NCI-H524 (cell line): ENCODE data around the gene FIG4.

Experiments used
- DNase-seq, 2 experiments: peaks; one replicate each; lab custom pipeline; 2025; lab: John Stamatoyannopoulos, UW

Gene FIG4

GRCh38 chr6:109690737-109691621 is at the start of gene FIG4, which contains the start of gene AK9:
FIG4 (plus strand) TSS chr6:109691296; CDS start chr6:109691436, 140 bp downstream.
AK9 (minus strand) TSS chr6:109691202; CDS start chr6:109675745, 15,457 bp downstream.
- DNase-seq: peak; percentile 91 to 95

GRCh38 chr6:109644131-109644530 is 47.0 kb upstream of the FIG4 start:
- DNase-seq: no peak

- DNase-seq: no peak
Observed at GRCh38 chr6:109653264-109653663, 37.8 kb upstream of the FIG4 start.

GRCh38 chr6:109655761-109656262 is 35.3 kb upstream of the FIG4 start:
- DNase-seq: no peak

- no peak for DNase-seq
Observed at GRCh38 chr6:109660526-109661320, 30.4 kb upstream of the FIG4 start.

GRCh38 chr6:109662192-109662591 is 28.9 kb upstream of the FIG4 start:
- no peak for DNase-seq

GRCh38 chr6:109669811-109670210 is 21.3 kb upstream of the FIG4 start:
- DNase-seq: no peak

GRCh38 chr6:109671733-109672132 is 19.4 kb upstream of the FIG4 start:
- no peak for DNase-seq

- DNase-seq: no peak
Observed at GRCh38 chr6:109672175-109672574, 18.9 kb upstream of the FIG4 start.

- DNase-seq: no peak
Observed at GRCh38 chr6:109672839-109673238, 18.3 kb upstream of the FIG4 start.

GRCh38 chr6:109676724-109677123 is 14.4 kb upstream of the FIG4 start:
- DNase-seq: no peak

GRCh38 chr6:109678240-109678639 is 12.9 kb upstream of the FIG4 start:
- no peak for DNase-seq

- DNase-seq: peak in 1 of 2 experiments; percentile 39
Observed at GRCh38 chr6:109678661-109679505, 12.2 kb upstream of the FIG4 start.

- no peak for DNase-seq
Observed at GRCh38 chr6:109686566-109687265, 4.4 kb upstream of the FIG4 start.

- DNase-seq: no peak
Observed at GRCh38 chr6:109687271-109687761, 3.8 kb upstream of the FIG4 start.

- peak in 1 of 2 experiments; percentile 53 for DNase-seq
Observed at GRCh38 chr6:109690373-109690736, 741 bp upstream of the FIG4 start.

GRCh38 chr6:109693111-109693510 is 2.0 kb downstream of the FIG4 start:
- DNase-seq: no peak

- peak in 1 of 2 experiments; percentile 17 for DNase-seq
Observed at GRCh38 chr6:109695468-109695867, 4.4 kb downstream of the FIG4 start.

- no peak for DNase-seq
Observed at GRCh38 chr6:109696355-109696754, 5.3 kb downstream of the FIG4 start.

- no peak for DNase-seq
Observed at GRCh38 chr6:109701221-109701620, 10.1 kb downstream of the FIG4 start.

GRCh38 chr6:109701774-109702173 is 10.7 kb downstream of the FIG4 start:
- DNase-seq: no peak
